Lower leg skin (tissue), 3 donors: Measurements from ENCODE around the gene AACS.

ENCODE experiments used
- POLR2A ChIP-seq, 2 donors: fragments of 450-650 bp; IDR thresholded peaks; one replicate each; pipeline ENCODE4 v1.6.1; 2016 to 2017; ENCODE audit warnings: antibody characterized with exemption in 2 of 2, mild to moderate bottlenecking in 1 of 2, moderate library complexity in 1 of 2
- TF ChIP-seq, protein P1 (sequence below), 3 donors: fragments of 450-650 bp; IDR thresholded peaks; one replicate each; pipeline ENCODE4 v1.5.1; 2016; ENCODE audit warnings: antibody characterized with exemption in 3 of 3, mild to moderate bottlenecking in 3 of 3, moderate library complexity in 2 of 3

GRCh38 chr12:125056306-125056705 lies 8.9 kb upstream of the AACS start:
- TF ChIP-seq, protein P1, sequence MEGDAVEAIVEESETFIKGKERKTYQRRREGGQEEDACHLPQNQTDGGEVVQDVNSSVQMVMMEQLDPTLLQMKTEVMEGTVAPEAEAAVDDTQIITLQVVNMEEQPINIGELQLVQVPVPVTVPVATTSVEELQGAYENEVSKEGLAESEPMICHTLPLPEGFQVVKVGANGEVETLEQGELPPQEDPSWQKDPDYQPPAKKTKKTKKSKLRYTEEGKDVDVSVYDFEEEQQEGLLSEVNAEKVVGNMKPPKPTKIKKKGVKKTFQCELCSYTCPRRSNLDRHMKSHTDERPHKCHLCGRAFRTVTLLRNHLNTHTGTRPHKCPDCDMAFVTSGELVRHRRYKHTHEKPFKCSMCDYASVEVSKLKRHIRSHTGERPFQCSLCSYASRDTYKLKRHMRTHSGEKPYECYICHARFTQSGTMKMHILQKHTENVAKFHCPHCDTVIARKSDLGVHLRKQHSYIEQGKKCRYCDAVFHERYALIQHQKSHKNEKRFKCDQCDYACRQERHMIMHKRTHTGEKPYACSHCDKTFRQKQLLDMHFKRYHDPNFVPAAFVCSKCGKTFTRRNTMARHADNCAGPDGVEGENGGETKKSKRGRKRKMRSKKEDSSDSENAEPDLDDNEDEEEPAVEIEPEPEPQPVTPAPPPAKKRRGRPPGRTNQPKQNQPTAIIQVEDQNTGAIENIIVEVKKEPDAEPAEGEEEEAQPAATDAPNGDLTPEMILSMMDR (IDR thresholded peaks at IDR 0.05): no peak
- no peak for TF ChIP-seq POLR2A (IDR thresholded peaks at IDR 0.05)
